ENCODE results near the gene TNIP1.
A peak's percentile ranks its signal among the peaks of the same experiment; 100 is the strongest.

Gene TNIP1

GRCh38 chr5:151081431-151082281 lies 822 bp upstream of the TNIP1 start:
- H3K27me3 ChIP-seq (ENCODE audit: insufficient read depth, low read length, poor library complexity), result no peaks in the 10 kb centered on the region
- peaks cover 23% of the 10 kb centered on the region for H4K20me1 ChIP-seq (ENCODE audit: insufficient read depth, low read length)
- peaks cover 22% of the 10 kb centered on the region for H3K36me3 ChIP-seq (ENCODE audit: insufficient read depth, low read length)
- peak overlapping the region; percentile 79 for H3K9ac ChIP-seq (ENCODE audit: low read depth, low read length)
- DNase-seq (no peak), ATAC-seq (ENCODE audit: insufficient read depth, low read depth) (no peak)
- H3K4me2 ChIP-seq (ENCODE audit: insufficient read depth, low read length), result peak overlapping the region; percentile 73
- no peaks in the 10 kb centered on the region for H3K9me3 ChIP-seq (ENCODE audit: insufficient read depth, low read length, severe bottlenecking)
- H3K27ac ChIP-seq (ENCODE audit: low read length), result peak overlapping the region; percentile 90
- peak overlapping the region; percentile 38 to 74 for H3K4me3 ChIP-seq (ENCODE audit: low read depth in 1 of 2, low read length in 2 of 2)
- peaks cover 55% of the 10 kb centered on the region for H3K79me2 ChIP-seq (ENCODE audit: insufficient read depth, low read length)
- peaks cover 44% of the 10 kb centered on the region for H3K4me1 ChIP-seq (ENCODE audit: insufficient read depth, low read length)
- H2AFZ ChIP-seq (ENCODE audit: low read depth, low read length), result peak overlapping the region; percentile 90
- TF ChIP-seq CTCF (IDR thresholded peaks at IDR 0.05; ENCODE audit: borderline replicate concordance, extremely low read depth, low read length, poor library complexity, severe bottlenecking), result no peak

- peak overlapping the region; percentile 79 for H3K9ac ChIP-seq (ENCODE audit: low read depth, low read length)
- no peak for ATAC-seq (ENCODE audit: insufficient read depth, low read depth)
- no peaks in the 10 kb centered on the region for H3K9me3 ChIP-seq (ENCODE audit: insufficient read depth, low read length, severe bottlenecking)
- H3K4me3 ChIP-seq (ENCODE audit: low read depth in 1 of 2, low read length in 2 of 2), result peak overlapping the region; percentile 38 to 74
- TF ChIP-seq EZH2 (IDR thresholded peaks at IDR 0.05; ENCODE audit: borderline replicate concordance, low read depth, low read length, severe bottlenecking) (no peak), CTCF (IDR thresholded peaks at IDR 0.05; ENCODE audit: borderline replicate concordance, extremely low read depth, low read length, poor library complexity, severe bottlenecking) (no peak)
- no peak for DNase-seq
- peaks cover 22% of the 10 kb centered on the region for H3K36me3 ChIP-seq (ENCODE audit: insufficient read depth, low read length)
- peaks cover 44% of the 10 kb centered on the region for H3K4me1 ChIP-seq (ENCODE audit: insufficient read depth, low read length)
- H4K20me1 ChIP-seq (ENCODE audit: insufficient read depth, low read length), result peaks cover 38% of the 10 kb centered on the region
- no peaks in the 10 kb centered on the region for H3K27me3 ChIP-seq (ENCODE audit: insufficient read depth, low read length, poor library complexity)
- H2AFZ ChIP-seq (ENCODE audit: low read depth, low read length), result peak overlapping the region; percentile 90
- peak overlapping the region; percentile 90 for H3K27ac ChIP-seq (ENCODE audit: low read length)
- H3K4me2 ChIP-seq (ENCODE audit: insufficient read depth, low read length), result peak overlapping the region; percentile 73
- H3K79me2 ChIP-seq (ENCODE audit: insufficient read depth, low read length), result peaks cover 72% of the 10 kb centered on the region
Observed at GRCh38 chr5:151079838-151080612, 809 bp downstream of the TNIP1 start.

- Histone ChIP-seq H2AFZ (ENCODE audit: low read depth, low read length) (no peak overlapping the region), H3K79me2 (ENCODE audit: insufficient read depth, low read length) (peaks cover 85% of the 10 kb centered on the region), H4K20me1 (ENCODE audit: insufficient read depth, low read length) (peaks cover 45% of the 10 kb centered on the region), H3K4me3 (ENCODE audit: low read depth in 1 of 2, low read length in 2 of 2) (no peak overlapping the region), H3K27me3 (ENCODE audit: insufficient read depth, low read length, poor library complexity) (no peaks in the 10 kb centered on the region), H3K36me3 (ENCODE audit: insufficient read depth, low read length) (peaks cover 22% of the 10 kb centered on the region), H3K4me2 (ENCODE audit: insufficient read depth, low read length) (peak overlapping the region; percentile 42), H3K27ac (ENCODE audit: low read length) (no peak overlapping the region), H3K4me1 (ENCODE audit: insufficient read depth, low read length) (peaks cover 44% of the 10 kb centered on the region), H3K9ac (ENCODE audit: low read depth, low read length) (no peak overlapping the region), H3K9me3 (ENCODE audit: insufficient read depth, low read length, severe bottlenecking) (no peaks in the 10 kb centered on the region)
- ATAC-seq (ENCODE audit: insufficient read depth, low read depth) (no peak), DNase-seq (no peak)
- TF ChIP-seq CTCF (IDR thresholded peaks at IDR 0.05; ENCODE audit: borderline replicate concordance, extremely low read depth, low read length, poor library complexity, severe bottlenecking) (no peak), EZH2 (IDR thresholded peaks at IDR 0.05; ENCODE audit: borderline replicate concordance, low read depth, low read length, severe bottlenecking) (no peak)
Observed at GRCh38 chr5:151078490-151079262, 2.2 kb downstream of the TNIP1 start.

Measured in DND-41 (cell line).